Upper lobe of left lung (tissue), 4 donors: Measurements from ENCODE around the gene JARID2.

Experiments used
- EP300 ChIP-seq, 4 donors: sonication (generic); formaldehyde crosslinking; IDR thresholded peaks; one replicate each; pipeline ENCODE4 v1.5.1; 2017; ENCODE audit warnings: antibody characterized with exemption in 4 of 4, control low read depth in 2 of 4
- POLR2A ChIP-seq, 4 donors: fragments of 450-650 bp; IDR thresholded peaks; one replicate each; pipeline ENCODE4 v1.5.1; 2016 to 2017; ENCODE audit warnings: antibody characterized with exemption in 4 of 4, mild to moderate bottlenecking in 2 of 4
- POLR2AphosphoS5 ChIP-seq, 2 donors: sonication (generic); formaldehyde crosslinking; IDR thresholded peaks; one replicate each; pipeline ENCODE4 v1.5.1; 2017; ENCODE audit warnings: antibody characterized with exemption in 2 of 2
- TF ChIP-seq, protein P1 (sequence below), 6 experiments: fragments of 450-650 bp in 4 of 6; fragments of 200-600 bp in 2 of 6; sonication (generic) in 2 of 6; IDR thresholded peaks; one replicate each; pipeline ENCODE4 v1.5.1; 2016 to 2019; ENCODE audit warnings: antibody characterized with exemption in 6 of 6

DNA sequence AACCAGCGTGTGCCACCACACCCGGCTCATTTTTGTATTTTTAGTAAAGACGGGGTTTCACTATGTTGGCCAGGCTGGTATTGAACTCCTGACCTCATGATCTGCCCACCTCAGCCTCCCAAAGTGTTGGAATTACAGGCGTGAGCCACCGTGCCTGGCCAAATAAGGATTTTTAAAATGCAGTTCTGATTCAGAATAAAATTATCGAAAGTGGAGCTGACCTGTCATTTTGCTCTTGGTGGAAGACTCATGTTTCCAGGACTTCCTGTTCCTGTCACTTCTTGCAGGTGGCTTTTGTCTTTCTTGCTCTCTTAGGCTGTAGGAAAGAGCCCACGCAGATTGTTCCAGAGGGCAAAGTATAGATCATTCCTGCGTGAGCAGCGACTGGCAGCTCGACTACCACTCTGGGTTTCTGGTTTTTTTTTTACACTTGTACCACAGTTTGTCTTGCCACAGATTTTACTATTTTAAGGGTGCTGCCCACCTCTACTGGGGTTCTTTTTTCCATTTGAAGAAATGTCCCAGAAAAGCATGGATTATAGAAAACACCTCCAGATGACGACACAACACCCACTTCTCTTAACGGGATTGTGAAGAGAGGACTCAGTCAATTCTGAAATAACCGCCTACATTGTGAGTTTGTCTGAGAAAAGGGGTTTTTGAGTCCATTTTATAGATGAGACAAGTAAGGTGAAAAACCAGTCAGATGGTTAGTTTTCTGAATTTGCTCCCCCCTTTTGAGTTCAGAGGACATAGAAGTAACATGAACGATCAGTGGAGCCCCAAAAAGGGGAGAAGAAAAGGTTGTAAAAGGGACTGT lies 7.5 kb downstream of the JARID2 start:
- TF ChIP-seq, protein P1, sequence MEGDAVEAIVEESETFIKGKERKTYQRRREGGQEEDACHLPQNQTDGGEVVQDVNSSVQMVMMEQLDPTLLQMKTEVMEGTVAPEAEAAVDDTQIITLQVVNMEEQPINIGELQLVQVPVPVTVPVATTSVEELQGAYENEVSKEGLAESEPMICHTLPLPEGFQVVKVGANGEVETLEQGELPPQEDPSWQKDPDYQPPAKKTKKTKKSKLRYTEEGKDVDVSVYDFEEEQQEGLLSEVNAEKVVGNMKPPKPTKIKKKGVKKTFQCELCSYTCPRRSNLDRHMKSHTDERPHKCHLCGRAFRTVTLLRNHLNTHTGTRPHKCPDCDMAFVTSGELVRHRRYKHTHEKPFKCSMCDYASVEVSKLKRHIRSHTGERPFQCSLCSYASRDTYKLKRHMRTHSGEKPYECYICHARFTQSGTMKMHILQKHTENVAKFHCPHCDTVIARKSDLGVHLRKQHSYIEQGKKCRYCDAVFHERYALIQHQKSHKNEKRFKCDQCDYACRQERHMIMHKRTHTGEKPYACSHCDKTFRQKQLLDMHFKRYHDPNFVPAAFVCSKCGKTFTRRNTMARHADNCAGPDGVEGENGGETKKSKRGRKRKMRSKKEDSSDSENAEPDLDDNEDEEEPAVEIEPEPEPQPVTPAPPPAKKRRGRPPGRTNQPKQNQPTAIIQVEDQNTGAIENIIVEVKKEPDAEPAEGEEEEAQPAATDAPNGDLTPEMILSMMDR (IDR thresholded peaks at IDR 0.05): no peak
- no peak for TF ChIP-seq POLR2A (IDR thresholded peaks at IDR 0.05)
- TF ChIP-seq POLR2AphosphoS5 (IDR thresholded peaks at IDR 0.05): no peak
- no peak for TF ChIP-seq EP300 (IDR thresholded peaks at IDR 0.05)
